IPS-11a (cell line): ENCODE results near the gene MKNK1.

Source experiments
- H3K4me3 ChIP-seq: one replicate; pipeline ENCODE4 v1.5.1; 2013; ENCODE audit warnings: low read depth, low read length, control low read depth

Gene MKNK1

DNA sequence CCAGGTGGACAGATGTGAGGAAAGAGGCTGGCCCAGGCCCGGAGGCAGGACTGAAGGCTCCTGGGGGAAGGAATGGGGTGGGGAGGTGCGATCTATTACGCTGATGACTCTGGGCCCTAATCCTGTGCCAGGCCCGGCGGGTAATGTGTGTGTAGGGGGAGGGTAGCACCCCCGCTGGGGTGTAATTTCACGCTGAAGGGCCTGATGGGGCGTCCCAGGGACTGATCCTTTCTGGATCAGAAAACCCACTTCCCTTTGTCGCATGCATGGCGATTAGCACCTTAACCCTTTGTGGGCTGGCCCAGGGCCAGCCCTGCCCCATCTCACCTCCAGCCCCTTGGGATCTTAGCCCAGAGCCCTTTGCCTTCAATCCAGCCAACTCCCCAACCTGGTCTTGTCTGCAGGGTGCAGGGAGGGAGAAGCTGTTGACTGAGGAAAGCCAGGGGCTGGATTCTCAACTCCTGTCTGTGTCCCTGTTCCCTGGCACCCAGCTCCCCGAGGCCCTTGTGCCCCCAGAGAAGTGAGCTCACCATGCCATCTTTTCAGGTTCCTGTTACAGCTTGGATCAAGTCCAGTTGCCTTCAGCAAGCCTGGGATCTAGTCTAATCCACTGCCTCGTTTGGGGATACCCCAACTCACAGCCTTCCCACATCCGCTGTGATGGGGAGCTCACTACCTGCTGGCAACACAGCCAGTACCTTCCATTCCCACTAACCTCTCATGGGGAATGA, 78.7 kb downstream of the MKNK1 start:
- H3K4me3 ChIP-seq = no peak overlapping the region

DNA sequence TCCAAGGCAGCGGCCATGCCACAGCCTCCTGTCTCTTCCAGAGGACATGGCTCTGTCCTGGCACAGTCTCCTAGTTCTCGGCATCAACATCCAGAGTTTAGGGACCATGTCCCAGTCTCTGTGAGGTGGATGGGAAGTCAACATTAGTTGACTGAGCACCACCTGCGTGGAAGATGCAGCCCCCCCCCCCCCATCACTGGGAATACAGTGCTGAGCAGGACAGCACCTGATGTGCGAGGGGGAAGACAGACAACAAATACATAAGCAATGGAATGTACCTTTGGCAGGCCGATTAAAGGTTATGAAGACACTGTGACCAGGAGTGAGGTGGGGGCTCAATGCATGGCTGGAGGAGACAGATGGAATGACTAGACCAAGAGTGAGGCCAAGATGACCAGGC, 79.2 kb downstream of the MKNK1 start:
- no peak overlapping the region for H3K4me3 ChIP-seq

DNA sequence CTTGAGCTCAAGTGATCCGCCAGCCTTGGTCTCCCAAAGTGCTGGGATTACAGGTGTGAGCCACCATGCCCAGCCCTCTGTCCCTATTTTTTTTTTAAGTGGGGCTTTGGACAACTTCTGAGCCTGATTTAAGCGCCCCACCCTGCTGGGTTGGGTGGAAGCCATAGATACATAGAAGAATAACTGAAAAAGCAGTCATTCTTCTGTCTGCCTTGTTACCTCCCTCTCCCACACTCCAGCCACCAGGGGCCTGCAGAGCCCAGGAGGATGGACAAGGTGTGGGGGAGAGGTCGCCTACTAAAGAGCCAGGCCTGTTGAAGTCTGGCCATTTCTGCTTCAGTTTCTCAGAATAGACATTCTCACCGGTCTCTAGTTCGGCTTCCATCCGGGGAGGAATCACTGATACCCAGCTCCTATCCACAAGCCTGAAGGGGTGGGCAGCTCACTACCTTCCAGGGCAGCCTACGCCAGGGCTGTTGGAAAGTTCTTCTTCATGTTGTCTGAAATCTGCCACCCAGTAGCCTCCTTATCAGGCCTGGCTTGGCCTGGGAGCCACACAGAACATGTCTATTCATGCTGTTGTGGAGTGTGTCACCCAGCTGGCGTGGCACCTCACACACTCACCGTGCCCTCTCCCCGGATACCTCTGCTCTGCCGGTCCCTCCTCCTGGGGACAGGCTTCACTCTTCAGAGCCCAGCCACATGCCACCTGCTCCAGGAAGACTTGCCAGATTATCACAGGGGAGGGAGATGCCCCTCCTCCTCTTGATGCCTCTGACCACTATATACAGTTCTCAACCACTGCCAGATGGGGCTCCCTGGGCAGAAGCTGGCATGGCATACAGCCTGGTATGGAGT, 80.3 kb downstream of the MKNK1 start:
- H3K4me3 ChIP-seq = no peak overlapping the region

DNA sequence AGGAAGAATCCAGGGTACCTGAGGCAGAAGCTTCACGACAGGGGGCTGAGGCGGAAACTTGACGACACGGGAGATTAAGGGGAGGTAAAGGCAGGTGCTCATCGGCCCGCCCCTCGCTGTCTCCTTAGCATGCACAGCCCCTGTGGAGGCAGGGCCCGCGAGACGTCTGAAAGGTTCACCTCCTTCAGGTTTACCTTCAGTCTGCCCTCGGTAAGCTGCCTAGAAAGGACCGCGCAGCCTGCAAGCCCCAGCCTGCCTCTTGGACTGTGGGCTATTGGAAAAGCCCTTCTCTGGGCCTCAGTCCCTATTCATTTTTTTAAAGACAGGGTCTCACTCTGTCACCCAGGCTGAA, 81.1 kb downstream of the MKNK1 start:
- no peak overlapping the region for H3K4me3 ChIP-seq

DNA sequence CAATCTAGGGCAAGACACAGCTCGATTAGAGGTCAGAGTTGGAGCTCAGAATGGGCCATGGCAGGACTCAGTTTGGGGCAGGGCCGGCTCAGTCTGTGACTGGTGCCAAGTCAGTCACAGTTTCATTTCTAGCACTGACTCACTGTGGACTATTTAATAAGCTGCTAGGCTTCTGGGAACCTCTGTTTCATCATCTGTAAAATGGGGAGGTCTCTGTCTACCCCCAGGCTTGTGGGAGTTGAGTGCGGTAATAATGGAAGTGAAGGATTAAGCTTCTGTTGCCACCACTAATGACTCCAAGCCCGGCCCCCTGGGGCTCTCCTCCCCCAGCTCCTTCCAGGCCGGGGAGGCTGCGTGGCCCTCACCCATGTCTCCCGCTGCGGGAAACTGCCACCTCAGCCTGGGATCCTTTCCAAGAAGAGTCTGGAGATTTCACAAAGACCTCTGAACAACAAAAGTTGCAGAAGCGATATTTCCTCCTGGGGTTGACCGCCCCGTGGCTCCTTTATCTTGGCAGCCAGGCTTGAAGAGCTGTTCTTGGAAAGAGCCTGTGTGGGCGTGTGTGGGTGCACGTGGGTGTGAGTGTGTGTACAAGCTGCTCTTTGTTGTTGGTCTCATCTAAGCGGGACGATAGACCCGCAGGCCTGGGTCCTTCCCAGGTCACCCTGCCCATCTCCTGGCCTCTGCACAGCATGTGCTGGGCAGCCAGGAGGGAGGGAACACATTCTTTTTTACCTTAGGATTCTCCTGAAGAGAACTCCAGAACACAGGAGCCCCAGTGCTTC, 81.7 kb downstream of the MKNK1 start:
- no peak overlapping the region for H3K4me3 ChIP-seq

DNA sequence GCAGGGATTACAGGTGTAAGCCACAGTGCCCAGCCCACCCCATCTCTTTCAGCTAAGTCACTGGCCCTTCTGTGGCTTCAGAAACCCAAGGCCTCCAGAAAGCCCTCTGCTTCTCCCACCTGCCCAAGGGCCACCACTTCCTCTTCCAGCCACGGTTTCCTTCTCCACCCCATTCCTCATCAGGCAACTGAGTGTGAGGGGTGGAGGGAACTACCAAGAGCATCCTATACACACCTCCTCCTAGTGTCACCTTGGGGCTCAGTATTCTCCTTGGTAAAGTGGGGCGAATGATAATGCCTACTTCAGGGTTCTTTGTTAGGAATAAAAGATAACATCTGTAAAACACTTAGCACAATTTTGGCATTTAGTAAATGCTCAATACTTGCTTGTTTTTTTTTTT, 82.7 kb downstream of the MKNK1 start:
- H3K4me3 ChIP-seq = no peak overlapping the region

DNA sequence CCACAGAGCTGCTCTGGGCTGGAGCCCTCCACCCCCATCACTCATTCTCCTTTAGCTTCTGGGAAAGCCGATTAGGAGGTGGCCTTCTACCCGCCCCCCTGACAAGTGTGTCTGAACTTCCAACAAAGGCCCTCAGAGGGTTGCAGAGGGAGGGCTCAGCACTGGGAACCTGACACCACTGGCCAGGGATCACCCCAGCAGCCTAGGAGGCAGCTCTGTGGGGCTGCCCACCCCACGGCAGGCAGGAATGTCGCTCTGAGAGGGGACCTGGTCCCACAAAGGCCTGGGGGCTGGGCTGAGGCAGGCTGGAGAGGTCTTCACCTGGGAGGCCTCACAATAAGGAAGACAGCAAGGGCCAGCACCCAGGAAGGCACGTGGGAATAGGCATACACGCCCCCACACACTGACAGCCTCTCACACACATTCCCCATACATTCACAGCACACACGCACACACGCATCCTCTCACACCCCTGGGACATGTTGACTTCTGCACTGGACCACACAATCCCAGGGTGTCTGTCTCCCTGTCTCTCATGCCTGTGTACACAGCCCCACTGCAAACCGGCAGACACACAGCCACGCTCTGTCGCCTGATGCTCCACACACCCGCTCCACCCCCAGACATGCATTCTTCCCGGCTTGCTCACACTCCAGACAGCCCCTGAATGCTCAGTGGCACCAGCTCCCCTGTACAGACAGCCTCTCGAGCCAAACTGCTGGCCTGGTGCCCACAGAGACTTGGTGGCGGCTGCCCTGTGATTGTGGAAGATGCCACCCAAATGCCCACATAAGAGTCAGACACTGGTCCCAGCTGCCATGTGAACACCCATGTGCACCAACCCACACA, 83.8 kb downstream of the MKNK1 start:
- no peak overlapping the region for H3K4me3 ChIP-seq

DNA sequence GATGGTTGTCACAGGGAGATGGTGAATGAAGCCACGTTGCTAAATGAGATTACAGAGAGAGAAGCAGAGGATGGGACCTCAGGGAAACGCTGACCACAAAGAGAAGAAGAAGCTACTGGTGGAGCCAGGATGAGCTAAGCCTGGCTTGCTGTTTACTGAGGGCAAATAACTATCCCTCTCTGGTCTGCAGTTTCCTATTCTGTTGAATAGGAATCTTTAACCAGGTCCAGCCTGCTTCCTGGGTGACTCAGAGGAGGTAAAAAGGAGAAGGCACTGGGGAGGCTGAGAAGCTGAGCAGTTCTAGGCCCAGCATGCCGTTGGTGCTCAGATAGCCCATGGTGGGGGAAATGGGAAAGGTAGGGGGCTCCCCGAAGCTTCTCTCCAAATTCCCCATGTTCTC, 84.9 kb downstream of the MKNK1 start:
- no peak overlapping the region for H3K4me3 ChIP-seq

DNA sequence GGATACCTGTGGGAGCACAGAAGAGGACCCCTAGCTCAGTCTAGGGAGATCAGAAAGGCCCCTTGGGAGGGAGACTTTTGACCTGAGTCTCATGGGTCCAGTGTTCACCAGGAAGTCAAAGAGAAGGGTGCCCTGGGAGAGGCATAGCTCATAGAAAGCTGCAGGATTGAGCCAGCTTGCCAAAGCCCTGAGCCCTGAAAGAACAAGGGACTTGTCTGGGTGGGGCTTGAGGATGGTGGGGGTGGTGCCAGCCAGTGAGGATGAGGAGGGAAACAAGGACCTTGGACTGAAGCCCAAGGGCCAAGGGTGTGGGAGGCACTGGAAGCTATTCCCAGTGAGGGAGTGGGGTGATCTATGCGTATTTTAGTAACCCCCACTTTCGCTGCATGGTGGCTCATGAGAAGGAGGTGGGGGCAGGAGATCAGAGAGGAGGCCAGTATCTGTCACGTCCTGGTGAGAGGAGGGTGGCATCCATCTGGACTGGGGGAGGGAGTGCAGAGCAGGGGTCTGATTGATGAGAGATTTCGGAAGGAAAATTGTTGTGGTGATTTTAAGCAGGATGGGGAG, 86.1 kb downstream of the MKNK1 start:
- H3K4me3 ChIP-seq = no peak overlapping the region

DNA sequence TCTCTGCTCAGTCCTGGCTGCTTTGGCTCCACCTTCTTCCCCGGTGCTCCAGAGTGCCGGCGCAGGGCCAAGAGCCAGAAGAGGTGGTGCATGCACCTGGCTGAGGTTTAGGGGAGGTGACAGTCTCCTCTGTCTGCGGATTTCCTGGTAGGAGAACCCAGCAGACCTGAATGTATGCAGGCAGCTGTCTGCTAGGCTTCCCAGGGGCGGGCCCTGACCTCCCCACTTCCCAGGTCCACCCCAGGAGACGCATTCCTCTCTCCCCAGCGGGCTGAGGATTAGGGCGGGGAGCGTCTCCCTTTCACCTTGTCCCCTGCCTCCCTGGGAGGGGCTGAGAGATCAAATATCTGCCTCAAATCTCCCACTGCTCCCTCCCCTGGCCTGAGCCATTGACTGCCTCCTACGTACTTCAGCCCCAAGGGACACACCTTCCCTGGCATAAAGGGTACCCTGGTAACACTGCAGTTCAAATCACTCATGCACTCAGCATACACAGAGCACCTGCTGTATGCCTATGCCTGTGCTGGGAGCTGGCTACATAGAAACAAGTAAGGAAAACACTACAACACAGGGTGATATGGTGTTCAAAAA, 87.0 kb downstream of the MKNK1 start:
- no peak overlapping the region for H3K4me3 ChIP-seq

DNA sequence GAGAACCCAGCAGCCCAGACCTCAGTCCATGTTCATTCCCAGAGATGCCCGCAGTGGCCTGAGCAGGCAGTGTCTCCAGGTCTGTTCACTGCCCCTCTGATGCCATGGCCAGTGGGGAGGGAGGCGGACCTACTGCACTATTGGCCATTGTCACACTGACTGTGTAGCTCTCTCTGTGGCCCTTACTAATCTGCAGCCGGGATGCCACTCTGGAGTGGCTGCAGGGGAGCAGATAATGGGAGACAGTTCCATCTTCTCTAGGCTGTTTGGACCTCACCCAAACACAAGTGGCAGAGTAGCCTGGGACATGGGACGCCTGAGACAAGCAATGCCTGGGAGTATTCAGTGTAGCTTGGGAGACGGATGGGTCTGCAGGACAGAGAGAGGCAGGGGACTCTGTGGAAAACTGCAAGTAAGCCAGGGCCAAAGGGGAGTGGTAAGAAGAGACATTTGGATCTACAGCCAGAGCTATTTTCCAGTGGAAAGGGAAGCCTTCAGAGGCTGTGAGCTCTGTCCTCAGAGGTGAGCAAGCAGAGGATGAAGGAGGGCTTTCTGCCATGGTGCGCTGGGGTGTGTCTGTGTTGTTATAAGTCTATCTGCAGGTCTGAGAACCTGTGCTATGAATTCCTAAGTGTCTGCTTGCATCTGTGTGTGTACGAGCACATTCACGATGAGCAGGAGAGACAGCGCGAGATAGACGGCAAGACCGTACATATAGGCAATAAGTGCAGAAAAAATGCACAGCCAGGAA, 87.7 kb downstream of the MKNK1 start:
- no peak overlapping the region for H3K4me3 ChIP-seq

DNA sequence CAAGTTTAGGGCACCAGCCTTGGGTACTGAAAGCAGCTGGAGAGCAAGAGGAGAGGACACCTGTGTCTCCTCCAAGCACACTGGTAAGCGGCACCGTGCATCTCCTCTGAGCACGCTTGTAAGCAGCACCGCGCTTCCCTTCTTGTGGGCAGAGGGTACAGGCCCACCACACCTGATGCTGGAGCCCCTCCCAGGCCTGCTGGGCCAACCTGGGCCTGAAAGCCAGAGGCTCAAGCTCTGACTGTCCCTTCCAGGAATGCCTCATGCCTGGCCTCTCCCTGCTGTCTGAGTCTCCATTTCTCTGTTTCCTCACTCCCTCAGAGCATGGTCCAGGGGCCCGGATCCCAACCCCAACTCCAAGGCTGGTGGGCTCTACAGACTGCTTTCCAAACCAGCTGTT, 88.5 kb downstream of the MKNK1 start:
- no peak overlapping the region for H3K4me3 ChIP-seq

DNA sequence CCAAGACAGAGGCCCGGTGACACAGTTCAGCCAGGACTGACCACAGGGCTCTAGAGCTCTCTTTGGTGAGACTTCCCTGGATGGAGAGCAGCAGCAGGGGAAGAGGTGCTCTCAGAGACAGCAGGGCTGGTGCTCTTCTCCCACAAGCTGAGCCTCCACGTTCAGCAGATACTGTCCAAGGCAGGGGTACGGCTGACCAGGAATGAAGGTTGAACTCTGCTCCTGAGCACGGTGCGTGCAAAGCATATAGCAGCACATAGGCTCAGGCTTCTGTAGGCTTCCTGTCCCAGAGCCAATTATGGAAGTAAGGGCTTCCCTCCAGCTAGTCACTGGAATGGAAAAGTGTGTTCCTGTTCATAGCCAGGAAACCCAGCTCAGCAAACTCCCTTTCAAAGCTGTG, 90.5 kb downstream of the MKNK1 start:
- no peak overlapping the region for H3K4me3 ChIP-seq

DNA sequence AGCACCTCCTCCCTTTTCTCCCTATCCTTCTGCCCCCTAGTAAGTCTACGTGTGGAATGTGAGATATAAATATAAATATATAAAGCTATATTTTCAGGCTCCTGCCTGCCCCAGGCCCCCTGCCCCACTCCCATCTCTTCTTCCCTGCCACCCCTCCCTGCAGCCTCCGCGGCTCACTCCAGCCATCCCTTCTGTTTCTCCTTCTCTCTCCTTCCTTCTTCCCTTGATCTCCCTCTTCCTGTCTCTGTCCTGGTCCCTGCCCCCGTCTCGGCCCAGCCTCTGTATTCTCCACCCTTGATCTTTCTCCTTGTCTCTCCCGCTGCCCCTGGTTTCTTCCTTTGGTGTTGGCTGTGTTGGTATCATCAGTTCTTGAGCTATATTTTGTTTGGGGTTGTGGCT, 91.3 kb downstream of the MKNK1 start:
- no peak overlapping the region for H3K4me3 ChIP-seq

DNA sequence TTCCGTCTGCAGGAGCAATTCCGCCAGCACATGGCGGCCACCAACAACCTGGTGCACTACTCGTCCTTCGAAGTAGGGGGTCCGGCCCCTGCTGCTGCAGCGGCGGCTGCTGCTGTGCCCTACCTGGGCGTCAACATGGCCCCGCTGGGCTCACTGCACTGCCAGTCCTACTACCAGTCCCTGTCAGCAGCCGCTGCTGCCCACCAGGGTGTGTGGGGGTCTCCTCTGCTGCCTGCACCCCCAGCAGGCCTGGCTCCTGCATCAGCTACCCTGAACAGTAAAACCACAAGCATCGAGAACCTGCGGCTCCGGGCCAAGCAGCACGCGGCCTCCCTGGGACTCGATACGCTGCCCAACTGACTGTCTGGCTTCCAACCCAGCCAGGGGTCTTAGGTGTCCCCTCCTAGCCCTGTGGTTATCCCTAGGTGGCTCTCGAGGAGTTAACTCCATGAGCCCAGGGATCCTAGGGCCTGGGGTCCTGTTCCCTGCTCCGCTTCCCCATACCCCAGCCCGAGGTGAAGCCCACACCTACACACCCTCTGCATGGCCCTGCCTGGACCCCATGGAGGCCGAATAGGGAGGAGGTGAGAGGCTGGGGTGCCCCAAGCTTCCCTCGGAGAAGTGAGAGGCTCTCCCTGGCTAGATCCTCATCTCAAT, 91.8 kb downstream of the MKNK1 start:
- no peak overlapping the region for H3K4me3 ChIP-seq

DNA sequence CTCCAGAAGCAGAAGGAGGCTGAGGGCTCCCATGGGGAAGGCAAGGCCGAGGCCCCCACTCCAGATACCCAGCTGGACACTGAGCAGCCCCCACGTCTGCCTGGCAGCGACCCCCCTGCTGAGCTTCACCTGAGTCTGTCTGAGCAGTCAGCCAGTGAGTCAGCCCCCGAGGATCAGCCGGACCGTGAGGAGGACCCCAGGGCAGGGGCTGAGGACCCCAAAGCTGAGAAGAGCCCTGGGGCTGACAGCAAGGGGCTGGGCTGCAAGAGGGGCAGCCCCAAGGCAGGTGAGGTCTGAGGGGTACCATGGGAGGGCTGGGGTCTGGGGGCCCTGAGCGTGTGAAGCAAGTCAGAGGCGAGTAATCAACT, 93.1 kb downstream of the MKNK1 start:
- no peak overlapping the region for H3K4me3 ChIP-seq

DNA sequence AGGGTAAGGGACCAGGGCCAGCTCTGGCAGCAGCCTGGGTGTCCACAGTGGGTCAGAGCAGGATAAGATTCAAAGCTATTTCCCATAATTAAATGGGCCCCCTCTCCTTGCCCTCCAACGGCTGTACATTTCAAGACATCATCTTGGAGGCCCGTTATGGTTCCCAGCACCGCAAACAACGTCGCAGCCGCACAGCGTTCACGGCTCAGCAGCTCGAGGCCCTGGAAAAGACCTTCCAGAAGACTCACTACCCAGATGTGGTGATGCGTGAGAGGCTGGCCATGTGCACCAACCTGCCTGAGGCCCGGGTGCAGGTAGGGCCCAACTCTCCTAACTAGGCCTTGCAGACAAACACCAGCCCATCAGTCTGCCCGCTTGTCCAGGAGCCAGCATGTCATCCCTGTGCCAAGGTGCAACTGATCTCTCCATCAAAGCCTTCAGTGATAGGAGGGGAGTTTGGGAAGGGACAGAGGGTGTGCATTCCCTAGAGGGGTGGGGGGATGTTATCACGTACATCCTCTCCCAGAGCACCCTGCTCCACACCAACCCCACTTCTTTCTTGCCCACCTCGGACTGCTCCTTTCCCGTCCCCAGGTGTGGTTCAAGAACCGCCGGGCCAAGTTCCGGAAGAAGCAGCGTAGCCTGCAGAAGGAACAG, 93.6 kb downstream of the MKNK1 start:
- no peak overlapping the region for H3K4me3 ChIP-seq

DNA sequence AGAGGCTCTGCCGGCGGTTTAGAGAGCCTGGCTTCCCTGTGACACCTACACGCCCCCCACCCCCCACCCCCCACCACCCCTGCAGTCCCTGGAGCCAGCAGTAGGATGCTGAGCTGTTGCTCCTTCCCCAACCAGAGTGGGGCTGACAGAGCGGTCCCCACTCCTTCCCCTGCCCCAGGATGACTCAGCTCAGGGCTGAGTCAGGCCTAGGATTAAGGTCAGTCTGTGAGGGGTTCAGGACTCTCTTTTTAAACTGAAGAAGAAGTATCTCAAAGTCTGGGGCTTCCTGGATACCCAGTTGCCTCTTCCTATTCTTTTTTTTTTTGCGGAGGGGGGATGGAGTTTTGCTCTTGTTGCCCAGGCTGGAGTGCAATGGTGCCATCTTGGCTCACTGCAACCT, 95.3 kb downstream of the MKNK1 start:
- no peak overlapping the region for H3K4me3 ChIP-seq
